Neural cell (in vitro differentiated cells): ENCODE measurements around the gene PTGR3. TPM values are rescaled to one million over a fixed set of nuclear protein-coding genes. Genes with fewer than 3 reads are reported as not detected.

Source experiments
- H2AFZ ChIP-seq: fragments of 200-600, 300-800 bp; sonication (generic), shearing (Covaris generic); 2 replicates; pipeline ENCODE4 v1.6.0; 2014; ENCODE audit warnings: low read depth, mild to moderate bottlenecking, antibody characterized with exemption, low read length, moderate library complexity
- H3F3A ChIP-seq: fragments of 200-600 bp; shearing (Covaris generic); 2 replicates; pipeline ENCODE4 v1.6.1; 2016; ENCODE audit warnings: mild to moderate bottlenecking, moderate library complexity, mixed read lengths, antibody characterized with exemption, low read length; ENCODE audit not compliant: insufficient read depth, poor library complexity, severe bottlenecking
- H3K27ac ChIP-seq: fragments of 200-600, 300-800 bp; sonication (generic), shearing (Covaris generic); 2 replicates; pipeline ENCODE4 v1.5.1; 2014; ENCODE audit warnings: mild to moderate bottlenecking, low read length, moderate library complexity
- H3K27me3 ChIP-seq: fragments of 300-800, 200-600 bp; sonication (generic), shearing (Covaris generic); 2 replicates; pipeline ENCODE4 v1.6.0; 2014; ENCODE audit warnings: mild to moderate bottlenecking, low read depth, low read length, moderate library complexity; ENCODE audit not compliant: insufficient read depth
- H3K36me3 ChIP-seq: fragments of 300-800, 200-600 bp; sonication (generic), shearing (Covaris generic); 2 replicates; pipeline ENCODE4 v1.5.1; 2014; ENCODE audit warnings: mild to moderate bottlenecking, antibody characterized with exemption, low read length, moderate library complexity; ENCODE audit not compliant: insufficient read depth
- H3K4me2 ChIP-seq: fragments of 300-800, 200-600 bp; sonication (generic), shearing (Covaris generic); 2 replicates; pipeline ENCODE4 v1.6.0; 2014; ENCODE audit warnings: mild to moderate bottlenecking, low read length
- H3K4me3 ChIP-seq: fragments of 300-800, 200-600 bp; sonication (generic), shearing (Covaris generic); 2 replicates; pipeline ENCODE4 v1.5.1; 2014; ENCODE audit warnings: mild to moderate bottlenecking, low read length, moderate library complexity
- H3K79me2 ChIP-seq: fragments of 200-600 bp; shearing (Covaris generic); replicated peaks from 2 replicates; pipeline ENCODE4 v1.6.0; 2014; ENCODE audit warnings: mild to moderate bottlenecking, low read length, moderate library complexity; ENCODE audit not compliant: insufficient read depth
- H3K9ac ChIP-seq: fragments of 300-800, 200-600 bp; sonication (generic), shearing (Covaris generic); 2 replicates; pipeline ENCODE4 v1.6.1; 2016; ENCODE audit warnings: mild to moderate bottlenecking, low read length, mixed read lengths
- H3K9me2 ChIP-seq: fragments of 200-600 bp; shearing (Covaris generic); 2 replicates; pipeline ENCODE4 v1.6.1; 2016; ENCODE audit warnings: mild to moderate bottlenecking, low read length, mixed read lengths; ENCODE audit not compliant: insufficient read depth
- H3K9me3 ChIP-seq: fragments of 200-600, 300-800 bp; sonication (generic), shearing (Covaris generic); 2 replicates; pipeline ENCODE4 v1.6.1; 2016; ENCODE audit warnings: mild to moderate bottlenecking, mixed run types, low read length, moderate library complexity, mixed read lengths
- H4K20me1 ChIP-seq: fragments of 200-600 bp; shearing (Covaris generic); 2 replicates; pipeline ENCODE4 v1.6.1; 2016; ENCODE audit warnings: mild to moderate bottlenecking, mixed run types; ENCODE audit not compliant: insufficient read depth
- CTCF ChIP-seq: fragments of 450-650 bp; IDR thresholded peaks from 2 replicates; pipeline ENCODE4 v1.5.1; 2014; ENCODE audit warnings: antibody characterized with exemption, mild to moderate bottlenecking, moderate library complexity; ENCODE audit not compliant: poor library complexity, severe bottlenecking
- EP300 ChIP-seq: fragments of 450-650 bp; conservative IDR thresholded peaks from 2 replicates; pipeline ENCODE4 v1.6.1; 2014; ENCODE audit warnings: antibody characterized with exemption, mild to moderate bottlenecking, moderate library complexity; ENCODE audit not compliant: poor library complexity, severe bottlenecking
- EZH2 ChIP-seq: fragments of 200-600, 300-800 bp; shearing (Covaris generic), sonication (generic); IDR thresholded peaks from 2 replicates; pipeline ENCODE4 v1.6.1; 2014; ENCODE audit warnings: antibody characterized with exemption, low read length, borderline replicate concordance, mild to moderate bottlenecking; ENCODE audit not compliant: insufficient read depth, poor library complexity, severe bottlenecking
- MXI1 ChIP-seq: fragments of 450-650 bp; conservative IDR thresholded peaks from 2 replicates; pipeline ENCODE4 v1.6.1; 2014; ENCODE audit warnings: antibody characterized with exemption, mild to moderate bottlenecking; ENCODE audit not compliant: poor library complexity, severe bottlenecking
- POLR2AphosphoS5 ChIP-seq: IDR thresholded peaks from 2 replicates; pipeline ENCODE4 v1.6.1; 2012
- RAD21 ChIP-seq: fragments of 450-650 bp; conservative IDR thresholded peaks from 2 replicates; pipeline ENCODE4 v1.6.1; 2014; ENCODE audit warnings: antibody characterized with exemption, mild to moderate bottlenecking, moderate library complexity
- REST ChIP-seq: IDR thresholded peaks from 2 replicates; pipeline ENCODE4 v1.6.1; 2012; ENCODE audit warnings: borderline replicate concordance
- SMC3 ChIP-seq: fragments of 450-650 bp; conservative IDR thresholded peaks from 2 replicates; pipeline ENCODE4 v1.6.1; 2014; ENCODE audit warnings: antibody characterized with exemption, mild to moderate bottlenecking, moderate library complexity; ENCODE audit not compliant: poor library complexity
- TAF1 ChIP-seq: IDR thresholded peaks from 2 replicates; pipeline ENCODE4 v1.6.1; 2012; ENCODE audit warnings: low read depth
- polyA plus RNA-seq: library from polyadenylated mRNA; depleted of rRNA; stranded (reverse); fragments of >200 nt; gene quantifications from 2 replicates; pipeline ENCODE4 v1.2.3, GENCODE V29; 2014

The PTGR3 gene
- polyA plus RNA-seq, 1 donor from 2014 or later, result 5.9 TPM

- Histone ChIP-seq H3K4me3 (no peak overlapping the region), H3K79me2 (no peaks in the 10 kb centered on the region), H3K36me3 (no peaks in the 10 kb centered on the region), H3K4me2 (no peak overlapping the region), H4K20me1 (no peaks in the 10 kb centered on the region), H3F3A (no peaks in the 10 kb centered on the region), H3K27me3 (no peaks in the 10 kb centered on the region), H2AFZ (no peak overlapping the region), H3K27ac (no peak overlapping the region), H3K9me3 (no peaks in the 10 kb centered on the region), H3K9me2 (no peaks in the 10 kb centered on the region), H3K9ac (no peak overlapping the region)
- TF ChIP-seq EZH2 (no peak), SMC3 (no peak), MXI1 (no peak), RAD21 (no peak)
Observed at GRCh38 chr18:75173738-75174137, 35.2 kb downstream of the PTGR3 start.

GRCh38 chr18:75173125-75173432, 35.9 kb downstream of the PTGR3 start:
- Histone ChIP-seq H3K9me2 (no peaks in the 10 kb centered on the region), H3K27ac (no peak overlapping the region), H3K79me2 (no peaks in the 10 kb centered on the region), H3K9ac (no peak overlapping the region), H3K36me3 (no peaks in the 10 kb centered on the region), H3F3A (no peaks in the 10 kb centered on the region), H3K9me3 (no peaks in the 10 kb centered on the region), H2AFZ (no peak overlapping the region), H4K20me1 (no peaks in the 10 kb centered on the region), H3K27me3 (no peaks in the 10 kb centered on the region), H3K4me3 (no peak overlapping the region), H3K4me2 (no peak overlapping the region)
- TF ChIP-seq MXI1, result no peak
- TF ChIP-seq REST, result no peak

- no peak overlapping the region for H3K4me3 ChIP-seq
- H3K27me3 ChIP-seq, result no peaks in the 10 kb centered on the region
- no peaks in the 10 kb centered on the region for H3K9me3 ChIP-seq
- no peak overlapping the region for H3K4me2 ChIP-seq
- H2AFZ ChIP-seq, result no peak overlapping the region
- H3K27ac ChIP-seq, result no peak overlapping the region
- H3K9me2 ChIP-seq, result no peaks in the 10 kb centered on the region
- no peak overlapping the region for H3K9ac ChIP-seq
- H3K36me3 ChIP-seq, result no peaks in the 10 kb centered on the region
- TF ChIP-seq RAD21 (no peak), CTCF (no peak), EP300 (no peak), POLR2AphosphoS5 (no peak), TAF1 (no peak), SMC3 (no peak), EZH2 (no peak), MXI1 (no peak)
- H3F3A ChIP-seq, result no peaks in the 10 kb centered on the region
- no peaks in the 10 kb centered on the region for H4K20me1 ChIP-seq
- no peaks in the 10 kb centered on the region for H3K79me2 ChIP-seq
Observed at GRCh38 chr18:75172299-75173124, 36.4 kb downstream of the PTGR3 start.
